Measurements from ENCODE around the gene NFATC2.

Gene NFATC2

DNA sequence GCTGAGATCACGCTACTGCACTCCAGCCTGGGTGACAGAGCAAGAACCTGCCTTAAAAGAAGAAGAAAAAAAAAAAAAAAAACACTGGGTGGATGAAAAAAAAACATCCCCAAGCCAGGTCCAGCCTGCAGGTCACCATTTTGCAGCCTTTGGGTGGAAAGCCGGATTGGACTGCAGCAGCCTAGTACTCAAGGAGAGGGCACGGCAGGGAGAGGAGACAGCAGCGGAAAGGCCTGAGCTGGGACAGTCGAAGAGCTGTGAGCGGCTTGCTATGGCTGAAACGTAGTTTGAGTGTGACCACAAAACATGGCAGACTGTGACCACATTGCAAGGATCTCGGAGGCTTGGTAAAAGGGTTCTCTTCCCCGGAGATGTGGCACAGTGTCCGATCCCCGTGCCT lies 173.0 kb downstream of the NFATC2 start:
- TF ChIP-seq LEF1 (IDR thresholded peaks at IDR 0.05; ENCODE audit: borderline replicate concordance) (no peak), ZNF384 (IDR thresholded peaks at IDR 0.05) (no peak), ARNT (IDR thresholded peaks at IDR 0.05) (no peak), ELF4 (IDR thresholded peaks at IDR 0.05) (no peak), NFRKB (IDR thresholded peaks at IDR 0.05) (no peak)
- DNase-seq (ENCODE audit: extremely low spot score) = no peak
- CTCF ChIA-PET = no interaction called here
- POLR2A ChIA-PET = no interaction called here

DNA sequence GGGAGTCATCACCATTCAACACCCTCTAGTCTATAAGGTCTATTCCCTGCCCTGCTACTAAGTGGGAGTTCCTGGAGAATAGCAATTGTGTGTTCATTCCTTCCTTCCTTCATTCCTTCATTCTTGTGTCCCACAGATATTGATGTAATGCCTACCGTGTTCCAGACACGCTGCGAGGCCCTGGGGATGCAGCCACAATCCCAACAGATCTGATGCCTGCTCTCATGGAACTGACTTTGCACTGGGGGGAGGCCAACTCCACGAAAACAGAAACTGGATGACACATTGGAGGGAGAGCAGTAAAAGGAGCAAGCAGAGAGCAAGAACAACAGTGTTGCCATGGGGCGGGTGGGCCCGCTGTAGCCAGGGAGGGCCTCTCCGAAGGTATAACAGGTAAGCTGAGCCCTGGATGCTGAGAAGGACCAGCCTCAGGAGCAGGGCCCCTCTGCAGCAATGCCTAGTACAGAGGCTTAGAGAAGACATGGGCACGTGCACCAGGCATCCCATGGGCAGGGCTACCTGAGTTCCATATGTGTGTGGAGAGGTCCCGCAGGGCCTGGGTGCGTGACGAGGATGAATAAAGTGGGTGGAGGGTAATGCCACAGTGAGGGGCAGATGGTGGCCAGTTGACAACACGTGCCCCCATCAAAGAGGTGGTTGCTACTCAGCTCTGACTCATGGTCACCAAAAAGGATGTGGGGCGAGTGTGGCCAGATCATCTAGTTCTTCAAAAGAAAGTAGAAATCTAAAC lies 173.9 kb downstream of the NFATC2 start:
- ChIA-PET CTCF (no interaction called here), POLR2A (no interaction called here)
- TF ChIP-seq ARNT (IDR thresholded peaks at IDR 0.05) (no peak), FOXM1 (IDR thresholded peaks at IDR 0.05; ENCODE audit: borderline replicate concordance) (no peak), CTBP1 (IDR thresholded peaks at IDR 0.05; ENCODE audit: borderline replicate concordance) (no peak), SP1 (IDR thresholded peaks at IDR 0.05) (no peak), BHLHE40 (IDR thresholded peaks at IDR 0.05; ENCODE audit: borderline replicate concordance) (no peak), FOXA1 (IDR thresholded peaks at IDR 0.05) (no peak), SUZ12 (IDR thresholded peaks at IDR 0.05) (no peak), ELF4 (IDR thresholded peaks at IDR 0.05) (no peak), TARDBP (IDR thresholded peaks at IDR 0.05) (no peak), LEF1 (IDR thresholded peaks at IDR 0.05; ENCODE audit: borderline replicate concordance) (no peak), HDGF (IDR thresholded peaks at IDR 0.05; ENCODE audit: borderline replicate concordance) (no peak), ZNF384 (IDR thresholded peaks at IDR 0.05) (no peak)
- TF ChIP-seq, protein P1, sequence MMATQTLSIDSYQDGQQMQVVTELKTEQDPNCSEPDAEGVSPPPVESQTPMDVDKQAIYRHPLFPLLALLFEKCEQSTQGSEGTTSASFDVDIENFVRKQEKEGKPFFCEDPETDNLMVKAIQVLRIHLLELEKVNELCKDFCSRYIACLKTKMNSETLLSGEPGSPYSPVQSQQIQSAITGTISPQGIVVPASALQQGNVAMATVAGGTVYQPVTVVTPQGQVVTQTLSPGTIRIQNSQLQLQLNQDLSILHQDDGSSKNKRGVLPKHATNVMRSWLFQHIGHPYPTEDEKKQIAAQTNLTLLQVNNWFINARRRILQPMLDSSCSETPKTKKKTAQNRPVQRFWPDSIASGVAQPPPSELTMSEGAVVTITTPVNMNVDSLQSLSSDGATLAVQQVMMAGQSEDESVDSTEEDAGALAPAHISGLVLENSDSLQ (IDR thresholded peaks at IDR 0.05) = no peak
- no peak for DNase-seq (ENCODE audit: extremely low spot score)

DNA sequence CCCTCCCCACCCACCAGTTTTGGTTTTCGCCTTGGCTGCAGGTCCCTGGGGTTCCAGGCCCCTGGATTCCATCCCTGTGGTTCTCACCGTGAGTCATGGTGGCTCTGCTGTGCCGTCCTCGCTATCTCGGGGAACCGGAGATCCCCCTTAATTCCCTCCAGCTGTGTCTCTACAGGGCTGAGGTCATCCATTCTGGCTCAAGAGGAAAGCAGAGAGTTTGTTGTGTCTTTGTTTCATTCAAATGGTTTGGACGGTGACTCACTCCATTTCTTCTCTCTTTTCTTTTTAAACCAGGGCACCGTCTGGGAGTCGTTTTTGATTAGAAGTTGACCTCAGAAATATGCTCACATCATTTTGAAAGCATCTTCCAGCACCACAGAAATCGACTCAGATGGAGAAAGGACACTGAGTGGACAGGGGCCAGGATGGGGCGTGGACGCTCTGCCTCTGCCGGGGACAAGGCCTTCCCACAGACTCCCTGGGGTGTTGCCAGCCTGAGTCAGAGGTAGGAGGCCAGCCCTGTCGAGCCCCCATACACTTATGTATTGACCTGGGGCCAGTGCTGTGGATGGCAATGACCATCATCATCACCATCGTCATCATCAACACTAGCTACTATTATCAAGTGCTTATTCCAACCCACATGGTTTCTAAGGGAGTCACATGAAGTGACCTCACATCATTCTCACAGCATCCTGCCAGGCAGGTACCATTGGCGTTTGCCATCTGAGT lies 176.2 kb downstream of the NFATC2 start:
- POLR2A ChIA-PET = no interaction called here
- no peak for TF ChIP-seq SUZ12 (IDR thresholded peaks at IDR 0.05)
- no peak for TF ChIP-seq LEF1 (IDR thresholded peaks at IDR 0.05; ENCODE audit: borderline replicate concordance)
- no peak for TF ChIP-seq BHLHE40 (IDR thresholded peaks at IDR 0.05; ENCODE audit: borderline replicate concordance)

DNA sequence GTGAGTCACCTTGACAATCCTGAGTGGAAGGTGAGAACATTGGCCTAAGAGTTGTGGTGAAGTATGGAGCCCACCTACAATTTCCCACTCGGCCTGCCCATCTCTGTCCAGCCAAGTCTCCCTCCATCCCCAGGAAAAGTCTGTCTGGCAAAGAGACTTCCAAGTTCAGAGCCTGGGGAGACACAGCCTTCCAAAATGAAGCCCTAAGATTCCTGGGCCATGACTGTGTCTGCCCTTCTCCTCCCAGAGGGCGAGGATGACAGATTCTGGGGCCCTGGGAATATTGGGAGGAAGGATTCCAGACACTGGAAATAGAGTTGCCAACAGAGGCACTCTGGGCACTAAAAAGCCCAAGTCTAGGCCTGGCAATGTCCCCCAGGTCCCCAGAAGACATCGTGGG lies 176.8 kb downstream of the NFATC2 start:
- no peak for TF ChIP-seq L3MBTL2 (conservative IDR thresholded peaks at IDR 0.05)
- TF ChIP-seq TARDBP (IDR thresholded peaks at IDR 0.05) = no peak
- TF ChIP-seq ELF4 (IDR thresholded peaks at IDR 0.05) = no peak
- no peak for TF ChIP-seq FOXK2 (IDR thresholded peaks at IDR 0.05)
- no peak for TF ChIP-seq FOXA1 (IDR thresholded peaks at IDR 0.05)
- TF ChIP-seq NFRKB (IDR thresholded peaks at IDR 0.05) = no peak
- TF ChIP-seq BHLHE40 (IDR thresholded peaks at IDR 0.05; ENCODE audit: borderline replicate concordance) = no peak
- no peak for TF ChIP-seq LEF1 (IDR thresholded peaks at IDR 0.05; ENCODE audit: borderline replicate concordance)
- no peak for TF ChIP-seq SUZ12 (IDR thresholded peaks at IDR 0.05)
- TF ChIP-seq HDGF (IDR thresholded peaks at IDR 0.05; ENCODE audit: borderline replicate concordance) = no peak
- TF ChIP-seq SP1 (IDR thresholded peaks at IDR 0.05) = no peak
- TF ChIP-seq, protein P1 (IDR thresholded peaks at IDR 0.05) = no peak
- TF ChIP-seq ZNF384 (IDR thresholded peaks at IDR 0.05) = no peak
- no peak for TF ChIP-seq ARNT (IDR thresholded peaks at IDR 0.05)
- CTCF ChIA-PET = no interaction called here
- no peak for DNase-seq (ENCODE audit: extremely low spot score)
- POLR2A ChIA-PET = no interaction called here

More for the DNA sequence above, 176.2 kb downstream of the NFATC2 start:
- CTCF ChIA-PET = interaction anchor here (0.9 to 1.4 kb wide), 2 partner anchors 228 to 379 kb away, joined by 3 to 4 read pairs; no protein-coding TSS in a partner anchor
- no peak for DNase-seq (ENCODE audit: extremely low spot score)

DNA sequence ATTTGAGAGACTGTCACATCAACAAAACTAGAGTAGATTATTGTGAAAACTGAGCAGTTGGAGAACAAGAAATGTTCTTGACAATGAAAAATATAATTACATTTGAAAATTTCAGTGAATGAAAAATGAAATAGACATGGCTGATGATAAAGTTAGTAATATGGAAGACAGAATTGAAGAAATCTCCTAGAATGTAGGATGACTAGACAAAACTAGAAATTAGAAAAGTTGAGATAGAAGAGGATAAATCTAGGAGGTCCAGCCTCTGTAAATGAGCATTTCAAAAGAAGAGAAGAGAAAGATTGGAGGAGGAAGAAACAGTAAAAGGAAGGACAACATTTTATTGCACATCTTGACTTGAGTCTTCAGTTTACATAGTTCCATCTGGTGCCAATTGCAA lies 178.7 kb downstream of the NFATC2 start:
- no peak for DNase-seq (ENCODE audit: extremely low spot score)
- ChIA-PET CTCF (no interaction called here), POLR2A (no interaction called here)
- no peak for TF ChIP-seq L3MBTL2 (conservative IDR thresholded peaks at IDR 0.05)

DNA sequence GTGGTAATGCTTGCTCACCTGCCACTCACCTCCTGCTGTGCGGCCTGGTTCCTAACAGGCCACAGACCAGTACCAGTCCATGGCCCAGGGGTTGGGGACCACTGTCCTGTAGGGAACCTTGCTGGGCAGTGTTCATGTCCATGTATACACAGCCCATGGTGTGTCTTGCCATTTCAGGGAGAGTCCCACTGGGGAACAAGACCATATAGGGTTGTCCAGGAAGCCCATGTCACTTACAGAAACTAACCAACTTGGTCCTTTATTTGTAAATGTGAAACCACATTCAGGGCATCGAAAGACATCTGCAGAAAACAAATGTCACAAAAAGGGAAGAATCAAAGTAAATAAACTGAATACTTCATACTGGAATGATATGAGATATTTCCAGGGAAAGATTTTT lies 179.1 kb downstream of the NFATC2 start:
- no peak for TF ChIP-seq ARNT (IDR thresholded peaks at IDR 0.05)
- no peak for TF ChIP-seq TARDBP (IDR thresholded peaks at IDR 0.05)
- TF ChIP-seq LEF1 (IDR thresholded peaks at IDR 0.05; ENCODE audit: borderline replicate concordance) = no peak
- TF ChIP-seq HDGF (IDR thresholded peaks at IDR 0.05; ENCODE audit: borderline replicate concordance) = no peak
- no peak for TF ChIP-seq BHLHE40 (IDR thresholded peaks at IDR 0.05; ENCODE audit: borderline replicate concordance)
- TF ChIP-seq FOXA1 (IDR thresholded peaks at IDR 0.05) = no peak
- no peak for TF ChIP-seq FOXK2 (IDR thresholded peaks at IDR 0.05)
- no peak for TF ChIP-seq CTBP1 (IDR thresholded peaks at IDR 0.05; ENCODE audit: borderline replicate concordance)
- TF ChIP-seq SP1 (IDR thresholded peaks at IDR 0.05) = no peak
- TF ChIP-seq, protein P1 (IDR thresholded peaks at IDR 0.05) = no peak
- TF ChIP-seq ZNF384 (IDR thresholded peaks at IDR 0.05) = no peak
- no peak for TF ChIP-seq SUZ12 (IDR thresholded peaks at IDR 0.05)
- no peak for TF ChIP-seq NFRKB (IDR thresholded peaks at IDR 0.05)
- CTCF ChIA-PET = no interaction called here
- POLR2A ChIA-PET = no interaction called here
- no peak for DNase-seq (ENCODE audit: extremely low spot score)
